HG03432 (cell line): Measurements from ENCODE around the gene RPL7A.
A peak's percentile ranks its signal among the peaks of the same experiment; 100 is the strongest.

Experiments
- ATAC-seq: cut with Tn5 transposase; IDR thresholded peaks from one replicate; pipeline ENCODE4 v1.9.1; 2021; ENCODE audit warnings: mild to moderate bottlenecking, moderate library complexity; ENCODE audit not compliant: unreplicated experiment

RPL7A gene

GRCh38 chr9:133346021-133346785 lies 1.8 kb upstream of the RPL7A start:
- ATAC-seq: no peak

GRCh38 chr9:133347515-133347984 lies 468 bp upstream of the RPL7A start:
- peak; percentile 35 for ATAC-seq

- ATAC-seq: no peak
Measured at GRCh38 chr9:133348718-133349573, 928 bp downstream of the RPL7A start.

GRCh38 chr9:133349965-133350616 lies 2.1 kb downstream of the RPL7A start:
- no peak for ATAC-seq

DNA sequence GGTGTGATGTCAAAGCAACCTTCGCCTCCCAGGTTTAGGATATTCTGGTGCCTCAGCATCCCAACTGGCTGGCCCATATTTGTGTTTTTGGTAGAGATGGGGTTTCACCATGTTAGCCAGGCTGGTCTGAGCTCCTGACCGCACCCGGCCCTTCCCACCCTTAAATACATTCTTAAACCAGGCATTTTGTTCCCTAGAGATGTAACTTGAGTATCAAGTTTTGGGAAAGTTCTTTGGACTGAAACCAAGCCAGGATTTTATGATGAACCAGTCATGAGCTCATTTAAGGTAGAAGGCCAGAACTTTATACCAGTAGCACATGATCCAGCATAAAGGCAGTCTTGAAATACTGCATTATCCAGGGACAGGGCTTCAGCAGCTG lies 3.5 kb downstream of the RPL7A start:
- ATAC-seq: no peak

GRCh38 chr9:133351908-133352634 lies 4.1 kb downstream of the RPL7A start:
- ATAC-seq: no peak

GRCh38 chr9:133352635-133353340 lies 4.8 kb downstream of the RPL7A start:
- no peak for ATAC-seq

- no peak for ATAC-seq
Measured at GRCh38 chr9:133353548-133353947, 5.5 kb downstream of the RPL7A start.

DNA sequence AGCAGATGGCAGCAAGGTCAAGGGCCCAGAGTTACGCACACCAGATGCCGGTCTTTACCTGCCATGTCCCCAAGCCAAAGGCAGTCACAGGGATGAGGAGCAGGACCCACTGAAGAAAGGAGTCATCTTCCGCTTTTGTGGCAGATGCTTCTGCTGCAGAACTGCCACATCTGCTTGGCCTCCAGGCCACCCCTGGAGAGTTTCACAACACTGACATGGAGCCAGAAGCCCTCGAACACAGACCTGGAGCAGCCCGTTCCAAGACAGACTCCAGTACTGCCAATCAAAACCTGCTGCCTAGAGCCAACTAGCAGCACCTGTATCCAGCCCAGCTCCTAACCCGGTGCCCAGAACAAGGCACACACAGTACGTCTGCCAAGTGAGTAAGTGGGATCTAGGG lies 6.7 kb downstream of the RPL7A start:
- ATAC-seq: no peak

DNA sequence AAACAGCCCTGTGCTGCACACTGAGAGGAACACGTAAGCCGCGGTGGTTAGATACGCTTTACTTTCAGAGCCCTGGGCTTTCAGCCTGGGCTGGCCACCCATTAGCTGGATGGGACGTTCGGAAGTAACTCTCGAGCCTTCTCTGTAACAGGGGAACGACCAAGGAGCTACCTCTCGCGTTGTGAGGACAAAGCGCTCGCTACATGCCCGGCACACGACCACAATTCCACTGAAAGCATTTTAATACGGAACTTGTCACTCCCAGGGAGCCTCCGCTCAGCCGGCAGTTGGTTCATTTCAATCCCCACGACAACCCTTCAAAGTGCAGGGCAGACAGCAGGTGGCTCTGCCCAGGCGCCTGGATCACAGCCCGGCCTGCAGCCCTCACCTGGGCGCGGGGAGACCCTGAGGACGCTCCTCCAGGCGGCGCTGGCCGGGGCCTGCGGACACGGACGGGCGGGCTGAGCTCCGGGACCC lies 7.9 kb downstream of the RPL7A start:
- ATAC-seq: peak; percentile 28

- ATAC-seq: peak; percentile 66
Measured at GRCh38 chr9:133356391-133357091, 8.5 kb downstream of the RPL7A start, which contains the start of the genes SURF1 and SURF2. Gene SURF1, minus strand, starts transcription at chr9:133356487. Its CDS starts 34 bp downstream, at chr9:133356453. Gene SURF2, plus strand, starts transcription at chr9:133356550. Its CDS starts 43 bp downstream, at chr9:133356593.

DNA sequence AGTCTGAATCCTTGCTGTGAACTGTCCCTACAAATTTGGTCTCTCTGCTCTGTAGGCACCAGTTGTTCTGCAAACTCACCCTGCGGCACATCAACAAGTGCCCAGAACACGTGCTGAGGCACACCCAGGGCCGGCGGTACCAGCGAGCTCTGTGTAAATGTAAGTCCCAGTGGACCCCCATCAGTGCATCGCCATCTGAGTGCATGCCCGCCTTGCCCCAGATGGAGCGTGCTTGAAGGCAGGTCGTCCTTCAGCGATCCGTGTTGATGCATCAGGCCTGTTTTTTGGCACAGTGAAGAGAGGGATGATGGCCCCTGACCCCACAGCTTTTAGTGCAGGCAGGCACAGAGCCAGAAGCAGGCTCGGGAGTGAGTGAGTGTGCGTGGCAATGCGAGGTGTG lies 9.6 kb downstream of the RPL7A start:
- ATAC-seq: no peak

- no peak for ATAC-seq
Measured at GRCh38 chr9:133359399-133360175, 11.6 kb downstream of the RPL7A start.

DNA sequence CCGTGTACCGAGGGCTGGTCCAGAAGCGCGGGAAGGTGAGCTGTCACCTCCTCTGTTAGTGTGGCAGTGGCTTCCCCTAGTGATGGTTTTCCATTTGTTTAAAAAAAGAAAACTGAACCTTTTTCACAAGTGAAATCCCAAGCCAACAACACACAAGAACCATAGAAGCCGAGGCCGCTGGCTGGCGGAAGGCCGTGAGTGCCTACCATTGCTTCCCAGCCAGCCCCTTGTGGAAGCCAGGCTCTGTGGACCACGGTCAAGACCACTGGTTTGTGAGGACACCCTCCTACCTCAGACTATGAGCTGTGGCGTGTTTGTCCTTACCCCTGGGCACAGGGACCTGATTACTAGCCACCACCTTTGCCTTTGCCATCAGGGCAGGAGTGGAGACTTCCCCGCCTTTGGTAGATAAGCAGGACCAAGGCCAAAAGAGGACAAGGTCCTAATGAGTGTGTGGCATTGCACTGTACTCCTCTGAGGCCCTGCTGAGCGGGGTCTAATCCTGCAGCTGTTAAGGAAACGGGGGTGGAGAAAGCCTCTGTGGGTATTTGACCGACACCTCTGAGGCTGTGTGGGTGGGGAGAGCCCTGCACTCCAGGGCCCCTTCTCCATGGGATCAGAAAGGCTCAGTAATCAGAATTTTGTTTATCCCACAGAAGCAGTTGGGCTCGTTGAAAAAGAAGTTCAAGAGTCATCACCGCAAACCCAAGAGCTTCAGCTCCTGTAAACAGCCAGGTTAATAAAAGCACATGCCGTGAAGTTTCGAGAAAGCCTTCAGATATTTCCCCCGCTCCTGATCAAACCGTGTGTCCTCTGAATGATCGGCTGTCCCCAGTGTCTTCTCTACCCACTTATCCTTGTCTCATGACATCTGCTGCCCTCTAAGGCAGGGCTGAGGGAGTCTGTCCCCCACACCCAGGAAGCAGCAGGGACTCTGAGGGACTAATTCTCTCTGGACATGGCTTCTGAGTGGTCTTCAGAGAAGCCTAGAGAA lies 12.7 kb downstream of the RPL7A start:
- no peak for ATAC-seq

DNA sequence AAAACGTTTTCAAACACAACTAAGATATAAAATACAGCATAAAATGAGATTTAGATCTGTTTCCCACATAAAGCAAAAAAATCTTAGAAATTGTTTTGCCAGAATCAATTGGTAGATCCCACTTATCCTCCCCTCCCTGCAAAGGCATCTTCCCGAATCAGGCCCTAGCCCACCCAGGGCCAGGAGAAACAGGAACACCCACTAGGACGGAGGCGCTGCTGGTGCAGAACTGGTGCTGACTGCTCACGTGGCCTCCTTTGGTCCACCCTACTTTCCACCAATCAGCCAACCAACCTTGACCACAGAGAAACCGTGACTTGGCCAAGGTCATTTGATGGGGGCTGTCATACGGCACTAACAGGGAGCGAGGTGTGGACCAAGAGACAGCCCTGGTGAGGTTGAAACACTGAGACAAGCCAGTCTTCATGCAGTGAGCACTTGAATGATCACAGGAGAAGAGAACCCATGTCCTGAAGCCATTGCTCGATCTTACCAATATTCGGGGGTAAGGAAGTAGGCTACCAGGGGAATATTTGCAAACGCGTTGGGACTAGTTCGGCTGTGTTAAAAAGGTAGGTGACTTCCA lies 13.6 kb downstream of the RPL7A start:
- no peak for ATAC-seq

DNA sequence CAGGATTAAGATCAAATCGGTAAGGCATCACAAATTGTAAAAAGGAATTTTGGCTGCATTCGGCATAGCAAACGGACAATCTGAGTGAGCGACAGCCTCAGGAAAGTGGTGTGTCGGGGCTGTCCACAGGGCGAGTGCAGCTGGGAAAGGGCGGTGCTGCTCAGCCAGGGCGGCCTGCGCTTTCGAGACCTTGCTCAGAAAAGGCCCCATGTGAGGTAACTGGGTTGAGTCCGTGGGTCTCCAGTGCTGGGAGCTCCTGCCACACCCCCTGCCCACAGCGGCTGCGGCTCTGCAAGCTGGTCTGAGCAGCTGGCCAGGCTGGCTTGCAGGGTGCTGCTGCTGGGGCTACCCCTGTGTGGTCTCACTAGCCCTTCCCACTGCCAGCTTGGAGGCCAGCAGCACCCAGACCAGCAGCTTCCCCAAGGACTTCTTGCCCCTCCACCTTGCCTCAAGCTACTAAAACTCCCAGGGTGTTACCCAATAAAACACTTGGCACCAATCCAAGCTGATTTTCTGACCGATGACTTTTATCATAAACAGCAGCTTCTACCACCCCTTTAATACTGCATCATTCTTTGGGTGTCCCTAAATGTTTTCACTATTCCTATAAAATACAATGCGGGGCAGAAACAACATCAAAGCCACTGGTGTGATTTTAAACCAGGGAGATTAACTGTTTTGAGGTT lies 14.5 kb downstream of the RPL7A start:
- no peak for ATAC-seq
